ENCODE results near the gene FBN1. TPM values are rescaled to one million over a fixed set of nuclear protein-coding genes. Genes with fewer than 3 reads are reported as not detected.

FBN1 gene
- total and polyA plus RNA-seq, 2 donors (not counting 3 experiments of a cell fraction or from before 2014, with no cell fraction given) = 107 to 111 TPM

- Histone ChIP-seq H3K4me2 (ENCODE audit: insufficient read depth, low read length) (no peak overlapping the region), H4K20me1 (replicated peaks; ENCODE audit: control insufficient read depth, extremely low read depth, insufficient read depth, low read length) (no peaks in the 10 kb centered on the region), H3K9me3 (replicated peaks; ENCODE audit: control insufficient read depth, insufficient read depth, low read length) (no peaks in the 10 kb centered on the region), H3K9ac (replicated peaks; ENCODE audit: extremely low read depth, insufficient read depth, low read length) (no peak overlapping the region), H3K79me2 (ENCODE audit: control insufficient read depth, insufficient read depth, low read length) (no peaks in the 10 kb centered on the region), H3K4me3 (replicated peaks in 1 of 3; ENCODE audit: insufficient read depth in 1 of 3, low read depth in 1 of 3, low read length in 3 of 3) (no peak overlapping the region), H3K27ac (ENCODE audit: insufficient read depth, low read depth, low read length) (peak overlapping the region; percentile 59), H3K9me1 (replicated peaks; ENCODE audit: control insufficient read depth, extremely low read depth, insufficient read depth, low read length) (no peaks in the 10 kb centered on the region), H3K27me3 (ENCODE audit: control insufficient read depth in 2 of 2, insufficient read depth in 2 of 2, low read length in 2 of 2) (no peaks in the 10 kb centered on the region), H3K36me3 (ENCODE audit: control insufficient read depth in 2 of 2, extremely low read depth in 1 of 2, insufficient read depth in 2 of 2, low read length in 2 of 2) (peaks cover 3 to 24% of the 10 kb centered on the region in 2 experiments), H2AFZ (ENCODE audit: low read depth, low read length) (peak overlapping the region; percentile 38), H3K4me1 (ENCODE audit: control insufficient read depth, extremely low read depth, insufficient read depth, low read length) (peaks cover 10% of the 10 kb centered on the region)
- dilution Hi-C loops (cut with MboI; ENCODE audit: extremely low pct_ligation_motif_present, low sequenced_read_pairs) = no loop called here
- POLR2A ChIA-PET = no interaction called here
- CTCF ChIA-PET = interaction anchor here (1.0 to 1.8 kb wide), 7 partner anchors 14 to 307 kb away, joined by 3 to 7 read pairs (median 5); no protein-coding TSS in a partner anchor
- DNase-seq (ENCODE audit: low read depth, low spot score) (no peak), FAIRE-seq (no peak)
- TF ChIP-seq FOS (IDR thresholded peaks at IDR 0.05; ENCODE audit: borderline replicate concordance, insufficient read depth, low read length) = no peak
- TF ChIP-seq CTCF (IDR thresholded peaks at IDR 0.05; ENCODE audit: extremely low read depth in 1 of 2, insufficient read depth in 1 of 2, low read depth in 1 of 2, low read length in 2 of 2) = no peak
- no peak for TF ChIP-seq JUN (IDR thresholded peaks at IDR 0.05; ENCODE audit: borderline replicate concordance, insufficient read depth, insufficient read length, low read depth)
- no peak for TF ChIP-seq GATA2 (IDR thresholded peaks at IDR 0.05; ENCODE audit: insufficient read depth, insufficient read length, low read depth, low read length)
- TF ChIP-seq, protein P1, sequence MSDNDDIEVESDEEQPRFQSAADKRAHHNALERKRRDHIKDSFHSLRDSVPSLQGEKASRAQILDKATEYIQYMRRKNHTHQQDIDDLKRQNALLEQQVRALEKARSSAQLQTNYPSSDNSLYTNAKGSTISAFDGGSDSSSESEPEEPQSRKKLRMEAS (IDR thresholded peaks at IDR 0.05; ENCODE audit: insufficient read depth, insufficient read length) = no peak
- no peak for TF ChIP-seq MYC (IDR thresholded peaks at IDR 0.05; ENCODE audit: low read depth, low read length)
- TF ChIP-seq POLR2AphosphoS5 (IDR thresholded peaks at IDR 0.05; ENCODE audit: insufficient read depth, low read depth, low read length) = no peak
- no TSS peak for BruUV-seq (replicated peaks)
- intact Hi-C loops (cut with micrococcal nuclease) = no loop called here
Observed at GRCh38 chr15:48493763-48494225, 151.7 kb downstream of the FBN1 start.

All from endothelial cell of umbilical vein (primary cell).